LHCN-M2 (cell line): ENCODE data around the gene GNG10. TPM values are rescaled to one million over a fixed set of nuclear protein-coding genes. Genes with fewer than 3 reads are reported as not detected.

Experiments
- total RNA-seq: library from RNA; depleted of rRNA; stranded (reverse); fragments of >200 nt; gene quantifications from 2 replicates; pipeline ENCODE4 v1.2.3, GENCODE V29; 2014; rRNA removed

The GNG10 gene
- total RNA-seq, 1 experiment from 2014 or later, result 117 TPM

Other genes starting within 250 kb of the GNG10 start
- gene ECPAS, start 177.2 kb upstream of the GNG10 start, total RNA-seq, result 47.6 and 48.5 TPM in 2 replicates
- gene ZNF483, start 136.4 kb upstream of the GNG10 start, total RNA-seq, result 0.75 and 1.0 TPM in 2 replicates
- gene PTGR1, start 62.0 kb upstream of the GNG10 start, total RNA-seq, result 82.7 and 89.7 TPM in 2 replicates
- 9.0 and 12.9 TPM in 2 replicates for gene DNAJC25, start 30.3 kb upstream of the GNG10 start, total RNA-seq
- gene SHOC1, start 133.3 kb downstream of the GNG10 start, total RNA-seq, result 0.26 TPM in 1 of 2 replicates, not detected in the other
- gene UGCG, start 235.2 kb downstream of the GNG10 start, total RNA-seq, result 161 and 172 TPM in 2 replicates